HG03520 (cell line): ENCODE measurements around the gene CRX.
"Not testable (repeated sequence)": the region's sequence is repeated elsewhere in the genome, so short reads cannot be mapped to it uniquely, and the experiment has no call there.

ENCODE experiments used
- ATAC-seq: cut with Tn5 transposase; IDR thresholded peaks from one replicate; pipeline ENCODE4 v1.9.1; 2021; ENCODE audit warnings: mild to moderate bottlenecking, moderate library complexity; ENCODE audit not compliant: unreplicated experiment

CRX gene

GRCh38 chr19:47858646-47859285 is 37.0 kb downstream of the CRX start, which contains the start of gene TPRX2:
TPRX2 (plus strand) TSS chr19:47859235; CDS start chr19:47859247, 12 bp downstream.
- not testable (repeated sequence) for ATAC-seq

GRCh38 chr19:47859838-47860237 is 38.1 kb downstream of the CRX start:
- not testable (repeated sequence) for ATAC-seq

GRCh38 chr19:47860602-47861297 is 39.0 kb downstream of the CRX start:
- no peak for ATAC-seq

GRCh38 chr19:47861630-47862029 is 39.9 kb downstream of the CRX start:
- ATAC-seq = no peak

GRCh38 chr19:47863514-47863936 is 41.8 kb downstream of the CRX start:
- no peak for ATAC-seq

- ATAC-seq = no peak
Observed at GRCh38 chr19:47865166-47865565, 43.4 kb downstream of the CRX start.

GRCh38 chr19:47878906-47879305 is 57.2 kb downstream of the CRX start:
- no peak for ATAC-seq

- ATAC-seq = not testable (repeated sequence)
Observed at GRCh38 chr19:47879385-47879784, 57.6 kb downstream of the CRX start.

GRCh38 chr19:47881757-47882156 is 60.0 kb downstream of the CRX start:
- ATAC-seq = no peak

GRCh38 chr19:47882890-47883289 is 61.2 kb downstream of the CRX start:
- no peak for ATAC-seq

GRCh38 chr19:47885067-47885463 is 63.3 kb downstream of the CRX start:
- no peak for ATAC-seq

GRCh38 chr19:47886010-47886559 is 64.3 kb downstream of the CRX start, which contains the start of gene SULT2A1:
SULT2A1 (minus strand) TSS chr19:47886315; CDS start chr19:47886257, 58 bp downstream.
- ATAC-seq = no peak

GRCh38 chr19:47890865-47891621 is 69.3 kb downstream of the CRX start:
- ATAC-seq = no peak

GRCh38 chr19:47891622-47891922 is 69.8 kb downstream of the CRX start:
- ATAC-seq = no peak

- no peak for ATAC-seq
Observed at GRCh38 chr19:47891923-47892666, 70.4 kb downstream of the CRX start.
